Epidermal melanocyte (primary cell): ENCODE measurements around the gene AMOTL2.

Experiments
- DNase-seq: peaks from one replicate; pipeline ENCODE4 v3.0.0; 2011; ENCODE audit warnings: low spot score; ENCODE audit not compliant: insufficient read length

Gene AMOTL2

GRCh38 chr3:134366928-134367811, 7.1 kb downstream of the AMOTL2 start:
- peak; percentile 89 for DNase-seq

- no peak for DNase-seq
Observed at GRCh38 chr3:134366221-134366927, 7.9 kb downstream of the AMOTL2 start.

- no peak for DNase-seq
Observed at GRCh38 chr3:134365766-134366065, 8.5 kb downstream of the AMOTL2 start.

- no peak for DNase-seq
Observed at GRCh38 chr3:134364936-134365765, 9.1 kb downstream of the AMOTL2 start.

GRCh38 chr3:134364061-134364935, 9.9 kb downstream of the AMOTL2 start:
- peak; percentile 95 for DNase-seq

GRCh38 chr3:134363381-134363755, 10.9 kb downstream of the AMOTL2 start:
- no peak for DNase-seq

- DNase-seq, result no peak
Observed at GRCh38 chr3:134362670-134363380, 11.4 kb downstream of the AMOTL2 start.

- DNase-seq, result no peak
Observed at GRCh38 chr3:134362221-134362620, 12.0 kb downstream of the AMOTL2 start.

- DNase-seq, result no peak
Observed at GRCh38 chr3:134361162-134361835, 12.9 kb downstream of the AMOTL2 start.

GRCh38 chr3:134360046-134360445, 14.2 kb downstream of the AMOTL2 start:
- no peak for DNase-seq

GRCh38 chr3:134359121-134360010, 14.9 kb downstream of the AMOTL2 start:
- DNase-seq, result no peak

- peak; percentile 96 for DNase-seq
Observed at GRCh38 chr3:134357914-134358811, 16.1 kb downstream of the AMOTL2 start.

GRCh38 chr3:134357261-134357913, 16.9 kb downstream of the AMOTL2 start:
- no peak for DNase-seq

GRCh38 chr3:134356411-134357040, 17.7 kb downstream of the AMOTL2 start:
- DNase-seq, result no peak

GRCh38 chr3:134355416-134355815, 18.8 kb downstream of the AMOTL2 start:
- no peak for DNase-seq

GRCh38 chr3:134354612-134355251, 19.5 kb downstream of the AMOTL2 start:
- no peak for DNase-seq
